H9 (cell line): ENCODE measurements around the gene MAZ. TPM values are rescaled to one million over a fixed set of nuclear protein-coding genes. Genes with fewer than 3 reads are reported as not detected.

ENCODE experiments used
- DNase-seq: peaks from one replicate; pipeline ENCODE4 v3.0.0-alpha.2; 2017
- H2AFZ ChIP-seq: one replicate; pipeline ENCODE4 v1.6.1; 2013; ENCODE audit warnings: mild to moderate bottlenecking, low read length, control low read depth, moderate library complexity
- H2AK5ac ChIP-seq: 2 replicates; pipeline ENCODE4 v1.6.1; 2013; ENCODE audit warnings: low read length, control low read depth, mixed read lengths; ENCODE audit not compliant: insufficient read length
- H2BK120ac ChIP-seq: one replicate; pipeline ENCODE4 v1.6.1; 2013; ENCODE audit warnings: low read depth, mild to moderate bottlenecking, low read length, control low read depth, inconsistent platforms; ENCODE audit not compliant: poor library complexity, severe bottlenecking
- H2BK12ac ChIP-seq: 2 replicates; pipeline ENCODE4 v1.6.1; 2013; ENCODE audit warnings: low read length, control low read depth, mixed read lengths, low read depth; ENCODE audit not compliant: insufficient read length
- H2BK15ac ChIP-seq: 2 replicates; pipeline ENCODE4 v1.6.1; 2013; ENCODE audit warnings: low read depth, low read length, control low read depth
- H2BK20ac ChIP-seq: one replicate; pipeline ENCODE4 v1.6.1; 2013; ENCODE audit warnings: low read depth, mild to moderate bottlenecking, low read length, control low read depth, inconsistent platforms; ENCODE audit not compliant: poor library complexity, severe bottlenecking
- H2BK5ac ChIP-seq: 2 replicates; pipeline ENCODE4 v1.6.1; 2013; ENCODE audit warnings: low read length, control low read depth, mixed read lengths; ENCODE audit not compliant: insufficient read length
- H3K14ac ChIP-seq: 2 replicates; pipeline ENCODE4 v1.6.1; 2013; ENCODE audit warnings: low read length, control low read depth; ENCODE audit not compliant: insufficient read depth
- H3K18ac ChIP-seq: 2 replicates; pipeline ENCODE4 v1.6.1; 2013; ENCODE audit warnings: low read depth, mild to moderate bottlenecking, mixed read lengths, low read length, control low read depth; ENCODE audit not compliant: insufficient read length
- H3K23ac ChIP-seq: 2 replicates; pipeline ENCODE4 v1.6.1; 2013; ENCODE audit warnings: low read length, control low read depth, mixed read lengths, low read depth; ENCODE audit not compliant: insufficient read length
- H3K23me2 ChIP-seq: 2 replicates; pipeline ENCODE4 v1.6.1; 2013; ENCODE audit warnings: low read depth, mild to moderate bottlenecking, mixed read lengths, low read length, control low read depth; ENCODE audit not compliant: insufficient read length, poor library complexity, severe bottlenecking
- H3K27ac ChIP-seq: 2 replicates; pipeline ENCODE4 v1.5.1; 2013; ENCODE audit warnings: low read length, control low read depth, mixed read lengths, low read depth; ENCODE audit not compliant: insufficient read length
- H3K27me3 ChIP-seq: 2 replicates; pipeline ENCODE4 v1.6.1; 2013; ENCODE audit warnings: low read length, control low read depth, inconsistent platforms; ENCODE audit not compliant: insufficient read depth
- H3K4ac ChIP-seq: 2 replicates; pipeline ENCODE4 v1.6.1; 2013; ENCODE audit warnings: low read depth, mild to moderate bottlenecking, control low read depth, inconsistent platforms, low read length, moderate library complexity
- H3K4me1 ChIP-seq: 2 replicates; pipeline ENCODE4 v1.6.1; 2013; ENCODE audit warnings: low read length, control low read depth, inconsistent platforms; ENCODE audit not compliant: insufficient read depth
- H3K4me2 ChIP-seq: 2 replicates; pipeline ENCODE4 v1.6.1; 2013; ENCODE audit warnings: low read length, control low read depth, mixed read lengths; ENCODE audit not compliant: insufficient read length, insufficient read depth
- H3K56ac ChIP-seq: 2 replicates; pipeline ENCODE4 v1.6.1; 2013; ENCODE audit warnings: low read depth, mild to moderate bottlenecking, mixed read lengths, low read length, control low read depth; ENCODE audit not compliant: insufficient read length
- H3K79me1 ChIP-seq: 2 replicates; pipeline ENCODE4 v1.6.1; 2013; ENCODE audit warnings: low read depth, mild to moderate bottlenecking, moderate library complexity, low read length, control low read depth, inconsistent platforms; ENCODE audit not compliant: insufficient read depth, poor library complexity, severe bottlenecking
- H3K79me2 ChIP-seq: 2 replicates; pipeline ENCODE4 v1.6.1; 2013; ENCODE audit warnings: low read length, control low read depth, inconsistent platforms; ENCODE audit not compliant: insufficient read depth
- H3K9ac ChIP-seq: 2 replicates; pipeline ENCODE4 v1.6.1; 2013; ENCODE audit warnings: low read length, control low read depth, mixed read lengths; ENCODE audit not compliant: insufficient read length; ENCODE audit errors: extremely low read depth
- H3K9me3 ChIP-seq: one replicate; pipeline ENCODE4 v1.6.1; 2013; ENCODE audit warnings: low read depth, low read length, inconsistent platforms; ENCODE audit not compliant: control insufficient read depth
- H3T11ph ChIP-seq: one replicate; pipeline ENCODE4 v1.6.1; 2013; ENCODE audit warnings: mild to moderate bottlenecking, low read length, control low read depth, inconsistent platforms
- H4K20me1 ChIP-seq: one replicate; pipeline ENCODE4 v1.6.1; 2013; ENCODE audit not compliant: control insufficient read depth, insufficient read length, insufficient read depth
- H4K5ac ChIP-seq: 2 replicates; pipeline ENCODE4 v1.6.1; 2013; ENCODE audit warnings: low read depth, mild to moderate bottlenecking, mixed read lengths, low read length, control low read depth; ENCODE audit not compliant: insufficient read length
- H4K8ac ChIP-seq: replicated peaks from 2 replicates; pipeline ENCODE4 v1.6.1; 2013; ENCODE audit warnings: low read length, control low read depth, mixed read lengths, low read depth; ENCODE audit not compliant: insufficient read length
- H4K91ac ChIP-seq: 2 replicates; pipeline ENCODE4 v1.6.1; 2013; ENCODE audit warnings: low read depth, mild to moderate bottlenecking, moderate library complexity, mixed read lengths, low read length, control low read depth; ENCODE audit not compliant: insufficient read length
- H3K27ac Mint-ChIP-seq, 3 experiments: 2 replicates in 2 of 3; 3 replicates in 1 of 3; pipeline ENCODE4 v1.8.0; 2020 to 2021; ENCODE audit warnings: mixed read lengths in 3 of 3, mild to moderate bottlenecking in 1 of 3, moderate library complexity in 1 of 3
- H3K27me3 Mint-ChIP-seq: 2 replicates; pipeline ENCODE4 v1.8.0; 2021; ENCODE audit warnings: low read depth, mild to moderate bottlenecking, moderate library complexity, mixed read lengths
- H3K36me3 Mint-ChIP-seq, 3 experiments: 2 replicates in 2 of 3; 3 replicates in 1 of 3; pipeline ENCODE4 v1.8.0; 2020 to 2021; ENCODE audit warnings: low read depth in 3 of 3, mixed read lengths in 3 of 3; ENCODE audit not compliant: insufficient read depth in 1 of 3
- H3K4me1 Mint-ChIP-seq, 2 experiments: 2 replicates each; pipeline ENCODE4 v1.8.0; 2020; ENCODE audit warnings: mixed read lengths in 2 of 2
- H3K4me3 Mint-ChIP-seq, 2 experiments: 2 replicates in 1 of 2; 3 replicates in 1 of 2; pipeline ENCODE4 v1.8.0; 2020 to 2021; ENCODE audit warnings: mild to moderate bottlenecking in 2 of 2, mixed read lengths in 2 of 2, moderate library complexity in 1 of 2
- H3K9me3 Mint-ChIP-seq, 2 experiments: 2 replicates in 1 of 2; 3 replicates in 1 of 2; pipeline ENCODE4 v1.8.0; 2020; ENCODE audit warnings: mild to moderate bottlenecking in 2 of 2, mixed read lengths in 2 of 2, moderate library complexity in 1 of 2
- CTCF ChIP-seq: fragments of 200-600 bp; sonication (generic); conservative IDR thresholded peaks from 3 replicates; pipeline ENCODE4 v1.8.0; 2021; ENCODE audit warnings: antibody characterized with exemption, mild to moderate bottlenecking
- WGBS: extraction: QIAGEN DNeasy Blood & Tissue Kit; methylation state at CpG from one replicate; pipeline ENCODE4 v1.1.7; 2013; ENCODE audit warnings: missing lambda C conversion rate, low lambda C conversion rate, mixed read lengths; ENCODE audit not compliant: insufficient read length; ENCODE audit errors: extremely low coverage; 5-methylcytosine and 5-hydroxymethylcytosine counted together
- total RNA-seq: library from RNA; stranded (reverse); gene quantifications from 2 replicates; pipeline ENCODE4 v1.2.1, GENCODE V29; 2021

MAZ gene
- total RNA-seq, 1 experiment from 2014 or later: 412 TPM

DNA sequence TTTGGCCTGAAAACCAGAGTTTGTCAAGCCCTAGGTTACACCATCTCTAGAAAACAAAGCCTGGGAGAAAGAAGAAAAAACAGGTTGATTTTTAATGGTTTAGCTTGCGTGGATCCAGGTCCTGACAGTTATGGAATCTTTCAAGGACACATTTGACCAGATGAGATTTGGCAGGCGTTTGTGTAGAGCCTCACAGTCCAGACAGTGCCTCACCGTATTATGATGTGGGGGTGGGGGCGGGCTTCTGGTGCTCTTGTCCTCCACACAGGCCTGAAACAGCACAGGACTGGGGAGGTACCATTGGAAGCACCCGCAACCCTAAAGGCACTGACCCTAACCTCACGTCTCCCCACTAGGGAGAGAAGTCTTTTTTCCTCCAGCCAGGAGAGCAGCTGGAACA is 33.5 kb downstream of the MAZ start:
- Mint-ChIP-seq H3K9me3 (no peaks in the 10 kb centered on the region), H3K36me3 (no peaks in the 10 kb centered on the region), H3K27ac (no peak overlapping the region), H3K4me1 (no peaks in the 10 kb centered on the region), H3K4me3 (no peak overlapping the region), H3K27me3 (no peaks in the 10 kb centered on the region)
- no peaks in the 10 kb centered on the region for H3K4me1 ChIP-seq
- H2BK20ac ChIP-seq: no peak overlapping the region
- H3K79me1 ChIP-seq: no peaks in the 10 kb centered on the region
- H4K5ac ChIP-seq: no peak overlapping the region
- no peak for TF ChIP-seq CTCF
- H3K4ac ChIP-seq: no peak overlapping the region
- no peak overlapping the region for H2BK15ac ChIP-seq
- no peak overlapping the region for H3K27ac ChIP-seq
- no peaks in the 10 kb centered on the region for H3K79me2 ChIP-seq
- H2BK120ac ChIP-seq: no peak overlapping the region
- no peaks in the 10 kb centered on the region for H3K27me3 ChIP-seq
- H2BK12ac ChIP-seq: no peak overlapping the region
- DNase-seq: no peak
- H4K91ac ChIP-seq: no peak overlapping the region
- no peak overlapping the region for H3K4me2 ChIP-seq
- H3K56ac ChIP-seq: no peak overlapping the region
- H3K9ac ChIP-seq: no peak overlapping the region
- H4K20me1 ChIP-seq: no peaks in the 10 kb centered on the region
- no peaks in the 10 kb centered on the region for H3K9me3 ChIP-seq
- H3K23ac ChIP-seq: no peak overlapping the region
- no CpG with 5 or more reads among the region's 6 CpGs for WGBS
- H3T11ph ChIP-seq: no peak overlapping the region
- H2BK5ac ChIP-seq: no peak overlapping the region
- no peak overlapping the region for H4K8ac ChIP-seq
- no peak overlapping the region for H3K18ac ChIP-seq
- H3K14ac ChIP-seq: no peak overlapping the region
- H2AFZ ChIP-seq: no peak overlapping the region
- no peak overlapping the region for H2AK5ac ChIP-seq
- H3K23me2 ChIP-seq: no peaks in the 10 kb centered on the region
